ENCODE data around the gene GSX1.
"Not testable (repeated sequence)": the region's sequence is repeated elsewhere in the genome, so short reads cannot be mapped to it uniquely, and the experiment has no call there.

Gene GSX1

DNA sequence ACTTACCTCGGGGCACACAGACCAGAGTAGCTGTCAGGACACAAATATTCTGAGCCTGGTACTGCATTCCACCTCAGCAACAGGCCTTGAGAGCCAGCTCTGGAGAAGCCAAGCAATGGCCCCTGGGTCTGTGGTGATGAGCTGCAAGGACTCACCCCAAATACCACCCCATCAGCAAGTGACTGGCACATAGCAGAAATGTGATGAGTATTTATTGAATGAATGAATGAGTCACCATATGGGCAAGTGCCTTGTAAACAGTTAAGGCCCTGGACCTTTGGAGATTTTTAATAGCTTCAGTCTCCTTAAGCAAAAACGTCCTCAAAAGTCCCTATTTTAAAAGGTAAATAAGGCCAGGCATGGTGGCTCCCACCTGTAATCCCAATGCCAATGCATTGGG is 18.2 kb downstream of the GSX1 start:
- no peak overlapping the region for H3K4me3 ChIP-seq (ENCODE audit: low read depth in 1 of 2, low read length in 2 of 2)
- no peak overlapping the region for H3K9ac ChIP-seq (ENCODE audit: low read depth in 1 of 2, low read length in 2 of 2)
- H3K9me3 ChIP-seq (ENCODE audit: control insufficient read depth in 1 of 2, low read length in 2 of 2): no peaks in the 10 kb centered on the region
- no peaks in the 10 kb centered on the region for H3K4me1 ChIP-seq (ENCODE audit: control insufficient read depth in 1 of 2, insufficient read depth in 2 of 2, low read length in 2 of 2)
- H3K36me3 ChIP-seq (ENCODE audit: control insufficient read depth in 1 of 2, insufficient read depth in 2 of 2, low read length in 2 of 2): no peaks in the 10 kb centered on the region
- no peak overlapping the region for H3K27ac ChIP-seq (ENCODE audit: low read depth, low read length)
- peaks cover 33 to 34% of the 10 kb centered on the region in 2 donors for H3K27me3 ChIP-seq (ENCODE audit: control insufficient read depth in 1 of 2, insufficient read depth in 2 of 2, low read length in 2 of 2)

DNA sequence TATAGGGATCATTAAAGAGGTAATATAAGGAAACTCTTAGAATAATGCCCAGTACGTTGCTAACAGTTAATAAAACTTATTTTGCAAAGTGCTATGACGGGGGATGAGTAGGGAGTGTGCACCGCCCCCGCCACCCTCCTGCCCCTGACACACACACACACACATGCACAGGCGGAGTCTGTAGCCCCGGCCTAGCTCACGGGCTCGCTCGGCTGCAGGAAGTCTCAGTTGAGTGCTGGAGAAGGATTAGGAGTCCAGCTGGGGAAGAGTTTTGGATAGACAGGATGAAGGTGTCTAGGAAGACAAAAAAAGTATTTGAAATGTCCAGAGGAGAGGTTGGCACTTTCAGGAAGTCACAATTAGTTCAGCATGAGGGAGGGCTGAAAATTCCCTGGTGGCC is 21.5 kb downstream of the GSX1 start:
- Histone ChIP-seq H3K27me3 (ENCODE audit: control insufficient read depth in 1 of 2, insufficient read depth in 2 of 2, low read length in 2 of 2) (peaks cover 12 to 31% of the 10 kb centered on the region in 2 donors), H3K9me3 (ENCODE audit: control insufficient read depth in 1 of 2, low read length in 2 of 2) (no peaks in the 10 kb centered on the region), H3K36me3 (ENCODE audit: control insufficient read depth in 1 of 2, insufficient read depth in 2 of 2, low read length in 2 of 2) (no peaks in the 10 kb centered on the region), H3K9ac (ENCODE audit: low read depth in 1 of 2, low read length in 2 of 2) (no peak overlapping the region), H3K27ac (ENCODE audit: low read depth, low read length) (no peak overlapping the region), H3K4me1 (ENCODE audit: control insufficient read depth in 1 of 2, insufficient read depth in 2 of 2, low read length in 2 of 2) (no peaks in the 10 kb centered on the region), H3K4me3 (ENCODE audit: low read depth in 1 of 2, low read length in 2 of 2) (no peak overlapping the region)

DNA sequence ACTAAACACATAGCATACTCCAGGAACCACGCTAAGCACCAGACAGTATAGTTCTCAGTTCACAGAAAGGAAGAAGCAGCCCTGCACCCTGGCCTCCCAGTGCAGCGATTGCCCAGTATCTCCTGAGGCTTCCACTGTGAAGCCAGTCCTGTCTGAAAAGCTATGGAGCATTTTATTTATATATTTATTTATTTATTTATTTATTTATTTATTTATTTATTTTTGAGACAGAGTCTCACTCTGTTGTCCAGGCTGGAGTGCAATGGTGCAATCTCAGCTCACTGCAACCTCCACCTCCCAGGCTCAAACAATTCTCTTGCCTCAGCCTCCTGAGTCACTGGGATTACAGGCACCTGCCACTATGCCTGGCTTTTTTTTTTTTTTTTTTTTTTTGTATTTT is 25.5 kb downstream of the GSX1 start:
- H3K4me3 ChIP-seq (ENCODE audit: low read depth in 1 of 2, low read length in 2 of 2); H3K4me1 ChIP-seq (ENCODE audit: control insufficient read depth in 1 of 2, insufficient read depth in 2 of 2, low read length in 2 of 2); H3K27ac ChIP-seq (ENCODE audit: low read depth, low read length); H3K9me3 ChIP-seq (ENCODE audit: control insufficient read depth in 1 of 2, low read length in 2 of 2); H3K9ac ChIP-seq (ENCODE audit: low read depth in 1 of 2, low read length in 2 of 2); H3K36me3 ChIP-seq (ENCODE audit: control insufficient read depth in 1 of 2, insufficient read depth in 2 of 2, low read length in 2 of 2): not testable (repeated sequence)
- peaks cover 44 to 47% of the 10 kb centered on the region in 2 donors for H3K27me3 ChIP-seq (ENCODE audit: control insufficient read depth in 1 of 2, insufficient read depth in 2 of 2, low read length in 2 of 2)

DNA sequence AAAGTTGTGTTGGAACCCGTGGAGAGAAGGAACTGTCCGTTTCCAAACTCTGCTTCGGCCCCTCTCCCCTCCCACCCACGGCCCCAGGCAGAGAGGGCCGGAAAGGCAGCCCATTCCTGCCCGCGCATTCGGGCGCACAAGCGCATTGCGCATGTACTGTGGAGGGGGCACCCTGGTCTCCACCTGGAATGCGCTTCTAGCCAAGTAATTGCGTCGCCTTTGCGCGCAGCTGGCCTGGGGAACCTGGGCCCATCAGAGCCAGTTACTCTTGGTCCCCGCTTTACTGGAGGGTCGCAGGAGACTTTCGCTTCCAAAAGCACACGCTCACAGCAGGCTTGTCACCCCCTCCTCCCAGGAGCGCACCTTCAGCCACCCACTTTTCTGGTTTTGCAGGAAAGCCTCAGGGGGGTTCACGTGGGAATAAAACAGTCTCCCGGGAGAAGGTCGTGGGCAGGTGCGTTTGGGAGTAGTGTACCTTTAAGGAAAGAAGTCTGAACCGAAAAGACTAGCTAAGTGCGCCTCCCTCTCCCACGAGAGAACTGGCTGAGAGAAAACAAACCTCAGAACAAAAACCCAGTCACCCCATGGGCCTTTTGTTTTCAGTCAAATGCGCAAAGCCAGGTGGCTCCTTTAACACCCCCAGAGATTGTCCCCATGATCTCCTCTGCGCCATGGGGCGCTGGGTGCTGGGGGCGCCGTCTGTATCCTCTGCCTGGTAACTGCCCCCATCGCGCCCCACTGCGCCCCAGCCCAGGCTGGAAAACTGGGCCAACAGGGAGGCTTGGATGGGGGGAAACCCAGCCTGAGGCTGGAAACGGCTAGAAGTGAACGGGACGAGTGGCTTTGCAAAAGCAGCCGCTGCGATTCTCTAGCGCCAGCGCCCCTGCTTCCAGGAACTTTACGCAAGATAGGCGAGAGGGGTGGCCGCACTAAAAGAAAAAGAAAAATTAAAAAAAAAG is 28.5 kb downstream of the GSX1 start:
- H3K27me3 ChIP-seq (ENCODE audit: control insufficient read depth in 1 of 2, insufficient read depth in 2 of 2, low read length in 2 of 2): peaks cover 54 to 56% of the 10 kb centered on the region in 2 donors
- peaks cover 0 to 2% of the 10 kb centered on the region in 2 donors for H3K4me1 ChIP-seq (ENCODE audit: control insufficient read depth in 1 of 2, insufficient read depth in 2 of 2, low read length in 2 of 2)
- no peaks in the 10 kb centered on the region for H3K9me3 ChIP-seq (ENCODE audit: control insufficient read depth in 1 of 2, low read length in 2 of 2)
- no peak overlapping the region for H3K27ac ChIP-seq (ENCODE audit: low read depth, low read length)
- no peak overlapping the region for H3K4me3 ChIP-seq (ENCODE audit: low read depth in 1 of 2, low read length in 2 of 2)
- no peak overlapping the region for H3K9ac ChIP-seq (ENCODE audit: low read depth in 1 of 2, low read length in 2 of 2)
- no peaks in the 10 kb centered on the region for H3K36me3 ChIP-seq (ENCODE audit: control insufficient read depth in 1 of 2, insufficient read depth in 2 of 2, low read length in 2 of 2)

DNA sequence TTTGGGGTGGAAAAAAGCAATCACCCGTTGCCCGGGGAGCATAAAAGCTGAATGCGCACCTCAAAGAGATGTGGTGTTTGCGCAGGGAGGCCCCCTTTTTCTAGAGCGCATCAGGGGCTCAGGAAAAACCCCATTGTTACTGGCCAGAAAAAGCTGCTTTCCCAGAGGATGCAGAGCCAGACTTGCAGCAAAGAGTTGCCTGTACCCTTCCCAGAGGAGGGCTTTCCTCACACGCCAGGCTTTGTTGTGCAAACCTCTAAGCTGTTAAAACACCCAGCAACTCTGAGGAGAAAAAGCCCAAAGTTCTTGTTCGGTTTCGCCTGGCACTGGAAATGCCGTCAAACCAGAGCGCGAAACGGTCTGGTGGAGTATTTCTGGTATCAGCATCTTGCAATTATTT is 29.3 kb downstream of the GSX1 start:
- no peak overlapping the region for H3K9ac ChIP-seq (ENCODE audit: low read depth in 1 of 2, low read length in 2 of 2)
- H3K36me3 ChIP-seq (ENCODE audit: control insufficient read depth in 1 of 2, insufficient read depth in 2 of 2, low read length in 2 of 2): no peaks in the 10 kb centered on the region
- no peaks in the 10 kb centered on the region for H3K9me3 ChIP-seq (ENCODE audit: control insufficient read depth in 1 of 2, low read length in 2 of 2)
- H3K27ac ChIP-seq (ENCODE audit: low read depth, low read length): no peak overlapping the region
- peaks cover 6 to 10% of the 10 kb centered on the region in 2 donors for H3K4me1 ChIP-seq (ENCODE audit: control insufficient read depth in 1 of 2, insufficient read depth in 2 of 2, low read length in 2 of 2)
- no peak overlapping the region for H3K4me3 ChIP-seq (ENCODE audit: low read depth in 1 of 2, low read length in 2 of 2)
- peaks cover 49 to 56% of the 10 kb centered on the region in 2 donors for H3K27me3 ChIP-seq (ENCODE audit: control insufficient read depth in 1 of 2, insufficient read depth in 2 of 2, low read length in 2 of 2)

DNA sequence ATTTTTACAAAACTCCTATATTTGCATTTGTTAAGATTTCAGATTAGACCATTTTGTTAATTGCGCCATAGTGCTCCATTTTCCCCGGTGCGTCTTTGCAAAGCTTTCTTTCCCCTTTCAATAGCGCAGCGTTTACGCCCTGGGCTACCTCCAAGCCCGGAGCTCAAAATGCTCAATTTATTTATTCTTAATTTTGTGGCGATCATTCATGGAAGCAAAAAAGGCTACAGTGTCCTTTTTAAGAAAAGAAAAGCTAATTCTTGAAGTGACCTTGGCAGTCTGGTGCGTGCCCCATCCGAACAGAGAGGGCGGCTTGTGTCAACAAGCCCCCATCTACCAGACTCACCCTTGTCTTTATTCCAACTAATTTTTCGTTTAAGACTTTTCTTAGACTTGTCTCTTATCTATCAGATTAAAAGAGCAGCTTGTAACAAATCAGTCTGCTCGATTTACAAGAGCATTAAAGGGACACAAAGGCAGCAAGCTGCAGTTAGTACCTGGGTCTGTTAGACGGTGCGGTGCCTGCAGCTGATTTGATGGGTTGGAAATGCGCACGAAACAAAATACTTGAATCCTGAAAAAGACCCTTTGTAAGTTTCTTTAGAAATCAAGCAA is 30.1 kb downstream of the GSX1 start:
- Histone ChIP-seq H3K9ac (ENCODE audit: low read depth in 1 of 2, low read length in 2 of 2) (no peak overlapping the region), H3K27me3 (ENCODE audit: control insufficient read depth in 1 of 2, insufficient read depth in 2 of 2, low read length in 2 of 2) (peaks cover 45 to 56% of the 10 kb centered on the region in 2 donors), H3K27ac (ENCODE audit: low read depth, low read length) (no peak overlapping the region), H3K36me3 (ENCODE audit: control insufficient read depth in 1 of 2, insufficient read depth in 2 of 2, low read length in 2 of 2) (no peaks in the 10 kb centered on the region), H3K4me3 (ENCODE audit: low read depth in 1 of 2, low read length in 2 of 2) (no peak overlapping the region), H3K4me1 (ENCODE audit: control insufficient read depth in 1 of 2, insufficient read depth in 2 of 2, low read length in 2 of 2) (peaks cover 12 to 18% of the 10 kb centered on the region in 2 donors), H3K9me3 (ENCODE audit: control insufficient read depth in 1 of 2, low read length in 2 of 2) (no peaks in the 10 kb centered on the region)

DNA sequence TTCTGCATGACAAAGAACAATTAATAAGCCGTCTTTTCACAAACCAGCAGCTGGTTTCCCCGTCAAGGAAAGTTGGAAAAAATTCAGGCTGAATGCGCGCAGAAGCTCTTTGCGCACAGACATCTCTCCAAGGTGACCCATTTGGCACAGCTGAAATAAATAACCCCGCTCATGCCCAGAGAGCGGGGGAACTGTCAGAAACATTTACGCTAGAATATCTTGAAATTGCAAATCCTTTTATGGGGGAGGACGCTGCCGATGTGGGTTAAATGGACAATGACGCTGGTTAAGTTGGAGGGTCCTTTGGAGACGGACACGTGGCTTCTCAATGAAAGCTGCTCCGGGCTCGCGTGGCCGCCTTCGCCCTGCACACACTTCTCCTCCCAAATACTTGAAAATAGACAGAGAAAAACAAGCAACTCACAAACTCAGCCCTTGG is 30.6 kb downstream of the GSX1 start:
- Histone ChIP-seq H3K9ac (ENCODE audit: low read depth in 1 of 2, low read length in 2 of 2) (no peak overlapping the region), H3K27me3 (ENCODE audit: control insufficient read depth in 1 of 2, insufficient read depth in 2 of 2, low read length in 2 of 2) (peaks cover 45 to 56% of the 10 kb centered on the region in 2 donors), H3K4me3 (ENCODE audit: low read depth in 1 of 2, low read length in 2 of 2) (no peak overlapping the region), H3K27ac (ENCODE audit: low read depth, low read length) (no peak overlapping the region), H3K9me3 (ENCODE audit: control insufficient read depth in 1 of 2, low read length in 2 of 2) (no peaks in the 10 kb centered on the region), H3K36me3 (ENCODE audit: control insufficient read depth in 1 of 2, insufficient read depth in 2 of 2, low read length in 2 of 2) (no peaks in the 10 kb centered on the region), H3K4me1 (ENCODE audit: control insufficient read depth in 1 of 2, insufficient read depth in 2 of 2, low read length in 2 of 2) (peaks cover 16 to 19% of the 10 kb centered on the region in 2 donors)

DNA sequence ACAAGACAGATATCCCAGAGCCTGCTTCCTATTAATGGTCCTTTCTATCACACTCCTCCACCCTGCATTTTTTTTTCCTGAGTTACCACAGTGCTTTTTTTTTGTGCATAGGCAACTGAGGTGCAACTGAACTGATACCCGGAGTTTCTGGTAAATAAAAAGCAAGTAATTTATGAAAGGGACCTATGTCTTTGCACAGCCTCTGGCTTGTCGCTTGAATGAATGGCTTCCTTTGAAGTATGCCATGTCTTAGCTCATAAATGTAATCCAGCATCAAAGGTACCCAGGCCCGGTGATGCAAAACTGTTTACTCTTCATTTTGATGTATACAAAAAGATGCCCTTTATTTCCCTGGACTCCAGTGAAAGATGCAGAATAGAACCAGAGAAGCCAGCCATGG is 31.8 kb downstream of the GSX1 start:
- Histone ChIP-seq H3K36me3 (ENCODE audit: control insufficient read depth in 1 of 2, insufficient read depth in 2 of 2, low read length in 2 of 2) (no peaks in the 10 kb centered on the region), H3K9me3 (ENCODE audit: control insufficient read depth in 1 of 2, low read length in 2 of 2) (no peaks in the 10 kb centered on the region), H3K4me1 (ENCODE audit: control insufficient read depth in 1 of 2, insufficient read depth in 2 of 2, low read length in 2 of 2) (peaks cover 16 to 19% of the 10 kb centered on the region in 2 donors), H3K27me3 (ENCODE audit: control insufficient read depth in 1 of 2, insufficient read depth in 2 of 2, low read length in 2 of 2) (peaks cover 45 to 56% of the 10 kb centered on the region in 2 donors), H3K4me3 (ENCODE audit: low read depth in 1 of 2, low read length in 2 of 2) (no peak overlapping the region), H3K27ac (ENCODE audit: low read depth, low read length) (no peak overlapping the region), H3K9ac (ENCODE audit: low read depth in 1 of 2, low read length in 2 of 2) (no peak overlapping the region)

DNA sequence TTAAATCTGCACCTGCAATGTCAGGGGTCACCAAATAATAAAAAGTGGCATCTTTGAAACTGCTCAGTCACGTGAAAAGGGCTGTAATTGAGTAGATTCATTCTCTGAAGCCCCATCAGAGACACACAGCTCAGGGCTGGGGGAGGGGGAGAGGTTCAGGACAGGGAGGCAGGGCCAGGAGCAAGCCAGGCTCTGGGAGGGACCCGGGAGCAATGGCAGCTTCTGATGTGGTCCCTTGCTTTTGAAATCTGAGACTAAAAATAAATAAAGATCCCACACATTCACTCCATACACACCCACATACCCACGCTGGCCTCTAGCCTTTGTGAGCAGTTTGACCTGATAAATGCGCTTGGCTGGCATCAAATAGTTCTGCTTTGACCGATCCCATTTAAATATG is 32.8 kb downstream of the GSX1 start:
- Histone ChIP-seq H3K4me3 (ENCODE audit: low read depth in 1 of 2, low read length in 2 of 2) (no peak overlapping the region), H3K9ac (ENCODE audit: low read depth in 1 of 2, low read length in 2 of 2) (no peak overlapping the region), H3K4me1 (ENCODE audit: control insufficient read depth in 1 of 2, insufficient read depth in 2 of 2, low read length in 2 of 2) (peaks cover 19% of the 10 kb centered on the region in 2 donors), H3K27me3 (ENCODE audit: control insufficient read depth in 1 of 2, insufficient read depth in 2 of 2, low read length in 2 of 2) (peaks cover 39 to 47% of the 10 kb centered on the region in 2 donors), H3K36me3 (ENCODE audit: control insufficient read depth in 1 of 2, insufficient read depth in 2 of 2, low read length in 2 of 2) (no peaks in the 10 kb centered on the region), H3K27ac (ENCODE audit: low read depth, low read length) (no peak overlapping the region), H3K9me3 (ENCODE audit: control insufficient read depth in 1 of 2, low read length in 2 of 2) (no peaks in the 10 kb centered on the region)
